ENCODE results near the gene PRKCH. TPM values are rescaled to one million over a fixed set of nuclear protein-coding genes. Genes with fewer than 3 reads are reported as not detected.

PRKCH gene
- total and polyA plus RNA-seq, 2 experiments from 2014 or later: 7.1 to 11.2 TPM

- H3K36me3 ChIP-seq (replicated peaks; ENCODE audit: insufficient read depth, low read depth): no peaks in the 10 kb centered on the region
- peak; percentile 51 for DNase-seq (ENCODE audit: low spot score)
- no peak overlapping the region for H3K4me3 ChIP-seq
- no peak overlapping the region for H2AFZ ChIP-seq
- H3K27ac ChIP-seq: peak overlapping the region; percentile 41
- H3K4me1 ChIP-seq (ENCODE audit: insufficient read depth): no peaks in the 10 kb centered on the region
- H4K20me1 ChIP-seq (ENCODE audit: insufficient read depth, poor library complexity, severe bottlenecking): no peaks in the 10 kb centered on the region
- no peaks in the 10 kb centered on the region for H3K27me3 ChIP-seq
- H3K9me3 ChIP-seq (ENCODE audit: low read depth): no peaks in the 10 kb centered on the region
- 53% methylated on average over 6 of the region's 6 CpGs for WGBS (ENCODE audit: low lambda C conversion rate, missing lambda C conversion rate)
- TF ChIP-seq EZH2phosphoT487 (IDR thresholded peaks at IDR 0.05; ENCODE audit: low read depth, severe bottlenecking, unreplicated experiment): no peak
- no peak for TF ChIP-seq CTCF (IDR thresholded peaks at IDR 0.05; ENCODE audit: poor library complexity)
- TF ChIP-seq EZH2 (IDR thresholded peaks at IDR 0.05; ENCODE audit: borderline replicate concordance): no peak
- no peaks in the 10 kb centered on the region for H3K9me2 ChIP-seq (replicated peaks; ENCODE audit: insufficient read depth)
- no peaks in the 10 kb centered on the region for H3K79me2 ChIP-seq
- H3K4me2 ChIP-seq: no peak overlapping the region
Observed at GRCh38 chr14:61355892-61356325, 34.5 kb downstream of the PRKCH start.

- TF ChIP-seq EZH2 (IDR thresholded peaks at IDR 0.05; ENCODE audit: borderline replicate concordance): no peak
- TF ChIP-seq EZH2phosphoT487 (IDR thresholded peaks at IDR 0.05; ENCODE audit: low read depth, severe bottlenecking, unreplicated experiment): no peak
- no peak for TF ChIP-seq CTCF (IDR thresholded peaks at IDR 0.05; ENCODE audit: poor library complexity)
- H3K27ac ChIP-seq: no peak overlapping the region
- H3K4me1 ChIP-seq (ENCODE audit: insufficient read depth): no peaks in the 10 kb centered on the region
- no peaks in the 10 kb centered on the region for H3K9me2 ChIP-seq (replicated peaks; ENCODE audit: insufficient read depth)
- H4K20me1 ChIP-seq (ENCODE audit: insufficient read depth, poor library complexity, severe bottlenecking): no peaks in the 10 kb centered on the region
- H3K36me3 ChIP-seq (replicated peaks; ENCODE audit: insufficient read depth, low read depth): no peaks in the 10 kb centered on the region
- no peak for DNase-seq (ENCODE audit: low spot score)
- no peak overlapping the region for H3K4me2 ChIP-seq
- no peak overlapping the region for H2AFZ ChIP-seq
- H3K27me3 ChIP-seq: no peaks in the 10 kb centered on the region
- no peaks in the 10 kb centered on the region for H3K9me3 ChIP-seq (ENCODE audit: low read depth)
- H3K4me3 ChIP-seq: no peak overlapping the region
- WGBS (ENCODE audit: low lambda C conversion rate, missing lambda C conversion rate): 94% methylated on average over 4 of the region's 4 CpGs
- no peaks in the 10 kb centered on the region for H3K79me2 ChIP-seq
Observed at GRCh38 chr14:61357123-61357522, 35.7 kb downstream of the PRKCH start.

GRCh38 chr14:61358554-61359226, 37.3 kb downstream of the PRKCH start:
- H3K27ac ChIP-seq: no peak overlapping the region
- no peaks in the 10 kb centered on the region for H3K79me2 ChIP-seq
- no peaks in the 10 kb centered on the region for H3K36me3 ChIP-seq (replicated peaks; ENCODE audit: insufficient read depth, low read depth)
- WGBS (ENCODE audit: low lambda C conversion rate, missing lambda C conversion rate): 93% methylated on average over 3 of the region's 3 CpGs
- no peaks in the 10 kb centered on the region for H3K27me3 ChIP-seq
- H2AFZ ChIP-seq: no peak overlapping the region
- H3K9me2 ChIP-seq (replicated peaks; ENCODE audit: insufficient read depth): no peaks in the 10 kb centered on the region
- H4K20me1 ChIP-seq (ENCODE audit: insufficient read depth, poor library complexity, severe bottlenecking): no peaks in the 10 kb centered on the region
- no peaks in the 10 kb centered on the region for H3K4me1 ChIP-seq (ENCODE audit: insufficient read depth)
- H3K4me3 ChIP-seq: no peak overlapping the region
- TF ChIP-seq CTCF (IDR thresholded peaks at IDR 0.05; ENCODE audit: poor library complexity) (no peak), EZH2phosphoT487 (IDR thresholded peaks at IDR 0.05; ENCODE audit: low read depth, severe bottlenecking, unreplicated experiment) (no peak), EZH2 (IDR thresholded peaks at IDR 0.05; ENCODE audit: borderline replicate concordance) (no peak)
- DNase-seq (ENCODE audit: low spot score): no peak
- no peaks in the 10 kb centered on the region for H3K9me3 ChIP-seq (ENCODE audit: low read depth)
- H3K4me2 ChIP-seq: no peak overlapping the region

Data from hepatocyte (in vitro differentiated cells).